ENCODE measurements around the gene STXBP6. TPM values are rescaled to one million over a fixed set of nuclear protein-coding genes. Genes with fewer than 3 reads are reported as not detected.

The STXBP6 gene
- total and polyA plus RNA-seq, 2 experiments from 2014 or later = 19.7 to 29.0 TPM

- no peak for ATAC-seq
- no peaks in the 10 kb centered on the region for H4K20me1 ChIP-seq (replicated peaks; ENCODE audit: insufficient read depth)
- no peaks in the 10 kb centered on the region for H3K9me3 Mint-ChIP-seq
- H3K27me3 ChIP-seq (ENCODE audit: insufficient read depth) = no peaks in the 10 kb centered on the region
- H3K27ac ChIP-seq (ENCODE audit: low read depth) = no peak overlapping the region
- no peak for DNase-seq (ENCODE audit: low spot score)
- H3K9me2 ChIP-seq (ENCODE audit: insufficient read depth) = peaks cover 3% of the 10 kb centered on the region; the same call in 1 of the 2 replicates
- no peaks in the 10 kb centered on the region for H3K36me3 Mint-ChIP-seq (ENCODE audit: low read depth)
- no peaks in the 10 kb centered on the region for H3K27me3 Mint-ChIP-seq (ENCODE audit: insufficient read depth, low read depth, poor library complexity)
- H3F3A ChIP-seq (replicated peaks; ENCODE audit: low read depth) = no peaks in the 10 kb centered on the region
- H3K4me3 Mint-ChIP-seq = no peak overlapping the region
- H3K79me2 ChIP-seq (replicated peaks; ENCODE audit: insufficient read depth) = no peaks in the 10 kb centered on the region; the same call in 1 of the 2 replicates
- no peak overlapping the region for H2AFZ ChIP-seq
- H3K4me2 ChIP-seq = no peak overlapping the region
- H3K4me1 Mint-ChIP-seq = no peaks in the 10 kb centered on the region
- H3K4me3 ChIP-seq = no peak overlapping the region
- no peaks in the 10 kb centered on the region for H3K4me1 ChIP-seq (ENCODE audit: insufficient read depth)
- no peak overlapping the region for H3K27ac Mint-ChIP-seq
- no peak for TF ChIP-seq EZH2phosphoT487 (IDR thresholded peaks at IDR 0.05; ENCODE audit: unreplicated experiment)
- TF ChIP-seq ZNF331 (CRISPR knock-in tag; IDR thresholded peaks at IDR 0.05; ENCODE audit: low read depth) = no peak
- TF ChIP-seq CTCF (conservative IDR thresholded peaks at IDR 0.05; ENCODE audit: low read depth in 2 of 2) = no peak
- TF ChIP-seq, protein P1, sequence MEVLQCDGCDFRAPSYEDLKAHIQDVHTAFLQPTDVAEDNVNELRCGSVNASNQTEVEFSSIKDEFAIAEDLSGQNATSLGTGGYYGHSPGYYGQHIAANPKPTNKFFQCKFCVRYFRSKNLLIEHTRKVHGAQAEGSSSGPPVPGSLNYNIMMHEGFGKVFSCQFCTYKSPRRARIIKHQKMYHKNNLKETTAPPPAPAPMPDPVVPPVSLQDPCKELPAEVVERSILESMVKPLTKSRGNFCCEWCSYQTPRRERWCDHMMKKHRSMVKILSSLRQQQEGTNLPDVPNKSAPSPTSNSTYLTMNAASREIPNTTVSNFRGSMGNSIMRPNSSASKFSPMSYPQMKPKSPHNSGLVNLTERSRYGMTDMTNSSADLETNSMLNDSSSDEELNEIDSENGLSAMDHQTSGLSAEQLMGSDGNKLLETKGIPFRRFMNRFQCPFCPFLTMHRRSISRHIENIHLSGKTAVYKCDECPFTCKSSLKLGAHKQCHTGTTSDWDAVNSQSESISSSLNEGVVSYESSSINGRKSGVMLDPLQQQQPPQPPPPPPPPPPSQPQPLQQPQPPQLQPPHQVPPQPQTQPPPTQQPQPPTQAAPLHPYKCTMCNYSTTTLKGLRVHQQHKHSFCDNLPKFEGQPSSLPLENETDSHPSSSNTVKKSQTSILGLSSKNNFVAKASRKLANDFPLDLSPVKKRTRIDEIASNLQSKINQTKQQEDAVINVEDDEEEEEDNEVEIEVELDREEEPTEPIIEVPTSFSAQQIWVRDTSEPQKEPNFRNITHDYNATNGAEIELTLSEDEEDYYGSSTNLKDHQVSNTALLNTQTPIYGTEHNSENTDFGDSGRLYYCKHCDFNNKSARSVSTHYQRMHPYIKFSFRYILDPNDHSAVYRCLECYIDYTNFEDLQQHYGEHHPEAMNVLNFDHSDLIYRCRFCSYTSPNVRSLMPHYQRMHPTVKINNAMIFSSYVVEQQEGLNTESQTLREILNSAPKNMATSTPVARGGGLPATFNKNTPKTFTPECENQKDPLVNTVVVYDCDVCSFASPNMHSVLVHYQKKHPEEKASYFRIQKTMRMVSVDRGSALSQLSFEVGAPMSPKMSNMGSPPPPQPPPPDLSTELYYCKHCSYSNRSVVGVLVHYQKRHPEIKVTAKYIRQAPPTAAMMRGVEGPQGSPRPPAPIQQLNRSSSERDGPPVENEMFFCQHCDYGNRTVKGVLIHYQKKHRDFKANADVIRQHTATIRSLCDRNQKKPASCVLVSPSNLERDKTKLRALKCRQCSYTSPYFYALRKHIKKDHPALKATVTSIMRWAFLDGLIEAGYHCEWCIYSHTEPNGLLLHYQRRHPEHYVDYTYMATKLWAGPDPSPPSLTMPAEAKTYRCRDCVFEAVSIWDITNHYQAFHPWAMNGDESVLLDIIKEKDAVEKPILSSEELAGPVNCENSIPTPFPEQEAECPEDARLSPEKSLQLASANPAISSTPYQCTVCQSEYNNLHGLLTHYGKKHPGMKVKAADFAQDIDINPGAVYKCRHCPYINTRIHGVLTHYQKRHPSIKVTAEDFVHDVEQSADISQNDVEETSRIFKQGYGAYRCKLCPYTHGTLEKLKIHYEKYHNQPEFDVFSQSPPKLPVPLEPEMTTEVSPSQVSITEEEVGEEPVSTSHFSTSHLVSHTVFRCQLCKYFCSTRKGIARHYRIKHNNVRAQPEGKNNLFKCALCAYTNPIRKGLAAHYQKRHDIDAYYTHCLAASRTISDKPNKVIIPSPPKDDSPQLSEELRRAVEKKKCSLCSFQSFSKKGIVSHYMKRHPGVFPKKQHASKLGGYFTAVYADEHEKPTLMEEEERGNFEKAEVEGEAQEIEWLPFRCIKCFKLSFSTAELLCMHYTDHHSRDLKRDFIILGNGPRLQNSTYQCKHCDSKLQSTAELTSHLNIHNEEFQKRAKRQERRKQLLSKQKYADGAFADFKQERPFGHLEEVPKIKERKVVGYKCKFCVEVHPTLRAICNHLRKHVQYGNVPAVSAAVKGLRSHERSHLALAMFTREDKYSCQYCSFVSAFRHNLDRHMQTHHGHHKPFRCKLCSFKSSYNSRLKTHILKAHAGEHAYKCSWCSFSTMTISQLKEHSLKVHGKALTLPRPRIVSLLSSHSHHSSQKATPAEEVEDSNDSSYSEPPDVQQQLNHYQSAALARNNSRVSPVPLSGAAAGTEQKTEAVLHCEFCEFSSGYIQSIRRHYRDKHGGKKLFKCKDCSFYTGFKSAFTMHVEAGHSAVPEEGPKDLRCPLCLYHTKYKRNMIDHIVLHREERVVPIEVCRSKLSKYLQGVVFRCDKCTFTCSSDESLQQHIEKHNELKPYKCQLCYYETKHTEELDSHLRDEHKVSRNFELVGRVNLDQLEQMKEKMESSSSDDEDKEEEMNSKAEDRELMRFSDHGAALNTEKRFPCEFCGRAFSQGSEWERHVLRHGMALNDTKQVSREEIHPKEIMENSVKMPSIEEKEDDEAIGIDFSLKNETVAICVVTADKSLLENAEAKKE (CRISPR knock-in tag; IDR thresholded peaks at IDR 0.05) = no peak
- TF ChIP-seq NANOG (IDR thresholded peaks at IDR 0.05; ENCODE audit: borderline replicate concordance) = no peak
- TF ChIP-seq, protein P2, sequence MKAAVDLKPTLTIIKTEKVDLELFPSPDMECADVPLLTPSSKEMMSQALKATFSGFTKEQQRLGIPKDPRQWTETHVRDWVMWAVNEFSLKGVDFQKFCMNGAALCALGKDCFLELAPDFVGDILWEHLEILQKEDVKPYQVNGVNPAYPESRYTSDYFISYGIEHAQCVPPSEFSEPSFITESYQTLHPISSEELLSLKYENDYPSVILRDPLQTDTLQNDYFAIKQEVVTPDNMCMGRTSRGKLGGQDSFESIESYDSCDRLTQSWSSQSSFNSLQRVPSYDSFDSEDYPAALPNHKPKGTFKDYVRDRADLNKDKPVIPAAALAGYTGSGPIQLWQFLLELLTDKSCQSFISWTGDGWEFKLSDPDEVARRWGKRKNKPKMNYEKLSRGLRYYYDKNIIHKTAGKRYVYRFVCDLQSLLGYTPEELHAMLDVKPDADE (IDR thresholded peaks at IDR 0.05) = no peak
- no peak for TF ChIP-seq ZNF114 (CRISPR knock-in tag; IDR thresholded peaks at IDR 0.05)
- no peak for TF ChIP-seq POLR2AphosphoS5 (IDR thresholded peaks at IDR 0.05; ENCODE audit: low read depth)
- TF ChIP-seq CREB1 (CRISPR knock-in tag; IDR thresholded peaks at IDR 0.05; ENCODE audit: low read depth) = no peak
- TF ChIP-seq EZH2 (IDR thresholded peaks at IDR 0.05; ENCODE audit: low read depth, unreplicated experiment) = no peak
- TF ChIP-seq JUNB (IDR thresholded peaks at IDR 0.05; ENCODE audit: unreplicated experiment) = no peak
- TF ChIP-seq STAT1 (IDR thresholded peaks at IDR 0.05; ENCODE audit: unreplicated experiment) = no peak
- TF ChIP-seq, protein P3, sequence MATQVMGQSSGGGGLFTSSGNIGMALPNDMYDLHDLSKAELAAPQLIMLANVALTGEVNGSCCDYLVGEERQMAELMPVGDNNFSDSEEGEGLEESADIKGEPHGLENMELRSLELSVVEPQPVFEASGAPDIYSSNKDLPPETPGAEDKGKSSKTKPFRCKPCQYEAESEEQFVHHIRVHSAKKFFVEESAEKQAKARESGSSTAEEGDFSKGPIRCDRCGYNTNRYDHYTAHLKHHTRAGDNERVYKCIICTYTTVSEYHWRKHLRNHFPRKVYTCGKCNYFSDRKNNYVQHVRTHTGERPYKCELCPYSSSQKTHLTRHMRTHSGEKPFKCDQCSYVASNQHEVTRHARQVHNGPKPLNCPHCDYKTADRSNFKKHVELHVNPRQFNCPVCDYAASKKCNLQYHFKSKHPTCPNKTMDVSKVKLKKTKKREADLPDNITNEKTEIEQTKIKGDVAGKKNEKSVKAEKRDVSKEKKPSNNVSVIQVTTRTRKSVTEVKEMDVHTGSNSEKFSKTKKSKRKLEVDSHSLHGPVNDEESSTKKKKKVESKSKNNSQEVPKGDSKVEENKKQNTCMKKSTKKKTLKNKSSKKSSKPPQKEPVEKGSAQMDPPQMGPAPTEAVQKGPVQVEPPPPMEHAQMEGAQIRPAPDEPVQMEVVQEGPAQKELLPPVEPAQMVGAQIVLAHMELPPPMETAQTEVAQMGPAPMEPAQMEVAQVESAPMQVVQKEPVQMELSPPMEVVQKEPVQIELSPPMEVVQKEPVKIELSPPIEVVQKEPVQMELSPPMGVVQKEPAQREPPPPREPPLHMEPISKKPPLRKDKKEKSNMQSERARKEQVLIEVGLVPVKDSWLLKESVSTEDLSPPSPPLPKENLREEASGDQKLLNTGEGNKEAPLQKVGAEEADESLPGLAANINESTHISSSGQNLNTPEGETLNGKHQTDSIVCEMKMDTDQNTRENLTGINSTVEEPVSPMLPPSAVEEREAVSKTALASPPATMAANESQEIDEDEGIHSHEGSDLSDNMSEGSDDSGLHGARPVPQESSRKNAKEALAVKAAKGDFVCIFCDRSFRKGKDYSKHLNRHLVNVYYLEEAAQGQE (IDR thresholded peaks at IDR 0.05; ENCODE audit: unreplicated experiment) = no peak
- no peaks in the 10 kb centered on the region for H3K36me3 ChIP-seq (ENCODE audit: insufficient read depth)
Measured at GRCh38 chr14:24908592-24909236, 141.2 kb downstream of the STXBP6 start.

Measured in GM23338 (cell line).